ENCODE data around the gene PRPSAP2. TPM values are rescaled to one million over a fixed set of nuclear protein-coding genes. Genes with fewer than 3 reads are reported as not detected.
"Not testable (repeated sequence)": the region's sequence is repeated elsewhere in the genome, so short reads cannot be mapped to it uniquely, and the experiment has no call there.

PRPSAP2 gene
- total RNA-seq, 4 donors from 2014 or later, result 20.9 to 27.6 (median 23.4) TPM

- no peak for ATAC-seq
- Histone ChIP-seq H3K27ac (peak overlapping the region in 3 of 4 donors; percentile 18 to 49 (median 36)), H3K9me3 (no peaks in the 10 kb centered on the region), H3K27me3 (no peaks in the 10 kb centered on the region), H3K4me1 (peaks cover 0 to 36% (median 8%) of the 10 kb centered on the region in 3 donors), H3K36me3 (peaks cover 0 to 39% of the 10 kb centered on the region in 2 donors), H3K4me3 (no peak overlapping the region)
- TF ChIP-seq EP300 (IDR thresholded peaks at IDR 0.05) (no peak), POLR2AphosphoS5 (IDR thresholded peaks at IDR 0.05) (no peak), POLR2A (IDR thresholded peaks at IDR 0.05) (no peak), CTCF (IDR thresholded peaks at IDR 0.05) (no peak)
- 31 to 50% methylated on average over 5 to 6 of the region's 6 CpGs for WGBS, 2 donors (ENCODE audit: low coverage in 1 of 2)
Measured at GRCh38 chr17:18920911-18921441, 63.0 kb downstream of the PRPSAP2 start.

GRCh38 chr17:18921485-18921884 lies 63.6 kb downstream of the PRPSAP2 start:
- Histone ChIP-seq H3K4me3 (no peak overlapping the region), H3K36me3 (peaks cover 0 to 34% of the 10 kb centered on the region in 2 donors), H3K9me3 (no peaks in the 10 kb centered on the region), H3K27me3 (no peaks in the 10 kb centered on the region), H3K27ac (peak overlapping the region in 3 of 4 donors; percentile 18 to 49 (median 47)), H3K4me1 (peaks cover 0 to 36% (median 8%) of the 10 kb centered on the region in 3 donors)
- 33 to 52% methylated on average over 1 to 2 of the region's 2 CpGs for WGBS, 2 donors (ENCODE audit: low coverage in 1 of 2)
- no peak for TF ChIP-seq EP300 (IDR thresholded peaks at IDR 0.05)
- no peak for TF ChIP-seq POLR2AphosphoS5 (IDR thresholded peaks at IDR 0.05)
- TF ChIP-seq POLR2A (IDR thresholded peaks at IDR 0.05), result no peak
- TF ChIP-seq CTCF (IDR thresholded peaks at IDR 0.05), result no peak
- ATAC-seq, result no peak

GRCh38 chr17:18921912-18922451 lies 64.1 kb downstream of the PRPSAP2 start:
- H3K27me3 ChIP-seq, result no peaks in the 10 kb centered on the region
- H3K9me3 ChIP-seq, result no peaks in the 10 kb centered on the region
- no peak for ATAC-seq
- H3K36me3 ChIP-seq, result peaks cover 0 to 29% of the 10 kb centered on the region in 2 donors
- TF ChIP-seq EP300 (IDR thresholded peaks at IDR 0.05), result no peak
- no peak for TF ChIP-seq CTCF (IDR thresholded peaks at IDR 0.05)
- H3K4me3 ChIP-seq, result no peak overlapping the region
- H3K27ac ChIP-seq, result peak overlapping the region in 3 of 4 donors; percentile 18 to 49 (median 47)
- WGBS, 2 donors (ENCODE audit: low coverage in 1 of 2), result 29 to 31% methylated on average over 3 to 4 of the region's 4 CpGs
- H3K4me1 ChIP-seq, result peaks cover 0 to 36% (median 8%) of the 10 kb centered on the region in 3 donors

- H3K9me3 ChIP-seq, H3K27me3 ChIP-seq, ATAC-seq, H3K4me3 ChIP-seq, H3K27ac ChIP-seq: not testable (repeated sequence)
- WGBS, 2 donors (ENCODE audit: low coverage in 1 of 2), result 96 to 100% methylated on average over 3 to 5 of the region's 7 CpGs
- Histone ChIP-seq H3K36me3 (peaks cover 0 to 25% of the 10 kb centered on the region in 2 donors), H3K4me1 (peaks cover 0 to 36% (median 8%) of the 10 kb centered on the region in 3 donors)
Measured at GRCh38 chr17:18922596-18922995, 64.7 kb downstream of the PRPSAP2 start.

- Histone ChIP-seq H3K36me3 (peaks cover 0 to 29% of the 10 kb centered on the region in 2 donors), H3K4me1 (peaks cover 0 to 31% (median 8%) of the 10 kb centered on the region in 3 donors), H3K27ac (no peak overlapping the region), H3K27me3 (no peaks in the 10 kb centered on the region), H3K9me3 (no peaks in the 10 kb centered on the region), H3K4me3 (no peak overlapping the region)
- ATAC-seq, result no peak
- WGBS, 2 donors (ENCODE audit: low coverage in 1 of 2), result 100% methylated on average over 1 of the region's 1 CpG
- no peak for TF ChIP-seq CTCF (IDR thresholded peaks at IDR 0.05)
- no peak for TF ChIP-seq EP300 (IDR thresholded peaks at IDR 0.05)
- TF ChIP-seq POLR2A (IDR thresholded peaks at IDR 0.05), result no peak
- no peak for TF ChIP-seq POLR2AphosphoS5 (IDR thresholded peaks at IDR 0.05)
Measured at GRCh38 chr17:18925187-18925586, 67.3 kb downstream of the PRPSAP2 start.

Measured in gastroesophageal sphincter (tissue), 4 donors.